GM19043 (cell line): ENCODE measurements around the gene PDS5A.
"Not testable (repeated sequence)": the region's sequence is repeated elsewhere in the genome, so short reads cannot be mapped to it uniquely, and the experiment has no call there.

Experiments
- ATAC-seq: cut with Tn5 transposase; IDR thresholded peaks from one replicate; pipeline ENCODE4 v1.9.1; 2021; ENCODE audit warnings: low read depth; ENCODE audit not compliant: unreplicated experiment

Gene PDS5A

GRCh38 chr4:39910064-39910463, 67.6 kb downstream of the PDS5A start:
- ATAC-seq, result no peak

DNA sequence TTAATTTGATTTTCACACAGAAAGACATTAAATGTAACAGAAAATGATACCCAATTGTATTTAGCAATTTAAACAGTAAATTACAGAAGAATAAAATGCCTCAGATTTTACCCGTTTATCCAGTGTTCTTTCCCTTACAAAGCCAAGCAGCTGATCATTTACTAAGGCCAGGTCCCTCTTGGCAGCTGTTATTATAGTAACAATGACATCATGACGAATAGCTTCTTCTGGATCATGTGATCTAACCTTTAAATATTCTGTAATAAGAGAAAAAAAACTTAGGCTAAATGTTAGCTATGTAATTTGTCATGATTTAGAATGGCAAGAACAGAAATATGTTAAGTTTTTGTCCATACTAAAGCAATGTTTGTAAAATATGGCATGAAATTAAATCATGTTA, 69.4 kb downstream of the PDS5A start:
- no peak for ATAC-seq

- ATAC-seq, result no peak
Observed at GRCh38 chr4:39905656-39906055, 72.1 kb downstream of the PDS5A start.

- not testable (repeated sequence) for ATAC-seq
Observed at GRCh38 chr4:39905019-39905418, 72.7 kb downstream of the PDS5A start.

DNA sequence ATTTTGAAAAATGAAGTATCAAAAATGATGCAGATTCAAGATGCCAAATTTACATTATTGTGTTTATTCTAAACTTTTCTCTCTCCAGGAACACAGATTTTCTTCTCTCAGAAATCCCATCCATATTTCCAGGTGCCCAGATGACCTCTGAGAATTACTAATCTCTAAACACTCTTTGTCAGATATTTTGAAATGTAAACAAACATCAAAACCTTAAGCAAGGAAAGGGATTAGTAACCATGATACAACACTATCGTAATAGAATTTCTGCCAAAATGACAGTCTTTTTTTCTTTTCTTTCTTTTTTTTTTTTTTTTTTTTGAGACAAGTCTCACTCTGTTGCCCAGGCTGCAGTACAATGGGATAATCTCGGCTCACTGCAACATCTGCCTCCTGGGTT, 76.7 kb downstream of the PDS5A start:
- ATAC-seq, result no peak

- ATAC-seq, result no peak
Observed at GRCh38 chr4:39899291-39899690, 78.4 kb downstream of the PDS5A start.

GRCh38 chr4:39898015-39898414, 79.7 kb downstream of the PDS5A start:
- ATAC-seq, result no peak

DNA sequence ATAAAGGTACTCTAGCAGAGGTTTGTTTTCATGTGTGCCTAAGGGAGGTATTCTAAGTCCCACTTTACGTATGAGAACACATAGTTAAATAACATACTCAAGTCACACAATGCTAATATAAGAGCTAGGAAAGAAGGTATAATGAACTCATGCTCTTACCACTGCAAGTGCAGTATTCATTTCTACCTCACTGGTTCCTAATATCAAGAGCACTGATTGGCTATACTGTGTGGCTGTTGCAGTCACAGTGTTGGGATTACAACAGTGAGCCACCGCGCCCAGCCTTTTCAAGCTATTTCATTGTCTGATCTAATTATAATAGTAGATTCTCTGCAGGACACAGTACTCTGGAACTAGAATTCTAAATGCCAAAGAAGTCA, 84.0 kb downstream of the PDS5A start:
- ATAC-seq, result no peak

- no peak for ATAC-seq
Observed at GRCh38 chr4:39892988-39893692, 84.6 kb downstream of the PDS5A start.

GRCh38 chr4:39889226-39889625, 88.5 kb downstream of the PDS5A start:
- ATAC-seq, result no peak

GRCh38 chr4:39888541-39888940, 89.2 kb downstream of the PDS5A start:
- no peak for ATAC-seq

DNA sequence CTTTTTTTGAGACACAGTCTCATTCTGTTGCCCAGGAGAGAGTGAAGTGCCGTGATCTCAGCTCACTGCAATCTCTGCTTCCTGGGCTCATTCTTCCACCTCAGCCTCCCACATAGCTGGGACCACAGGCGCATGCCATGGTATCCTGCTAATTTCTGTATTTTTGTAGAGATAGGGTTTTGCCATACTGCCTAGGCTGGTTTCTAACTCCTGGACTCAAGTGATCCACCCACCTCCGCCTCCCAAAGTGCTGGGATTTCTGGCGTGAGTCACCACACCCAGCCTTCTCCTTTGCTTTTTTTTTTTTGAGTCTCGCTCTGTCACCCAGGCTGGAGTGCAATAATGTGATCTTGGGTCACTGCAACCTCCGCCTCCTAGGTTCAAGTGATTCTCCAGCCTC, 94.1 kb downstream of the PDS5A start:
- no peak for ATAC-seq

DNA sequence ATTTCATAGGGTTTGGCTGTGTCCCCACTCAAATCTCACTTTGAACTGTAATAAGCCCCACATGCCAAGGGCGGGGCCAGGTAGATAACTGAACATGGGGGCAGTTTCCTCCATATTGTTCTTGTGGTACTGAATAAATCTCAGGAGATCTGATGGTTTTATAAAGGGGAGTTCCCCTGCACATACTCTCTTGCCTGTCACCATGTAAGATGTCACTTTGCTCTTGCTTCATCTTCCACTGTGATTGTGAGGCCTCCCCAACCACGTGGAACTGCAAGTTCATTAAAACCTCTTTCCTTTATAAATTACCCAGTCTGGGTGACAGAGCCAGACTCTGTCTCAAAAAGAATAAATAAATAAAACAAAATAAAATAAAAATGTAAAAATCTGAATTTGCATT, 95.9 kb downstream of the PDS5A start:
- no peak for ATAC-seq

GRCh38 chr4:39877971-39878370, 99.7 kb downstream of the PDS5A start:
- no peak for ATAC-seq

- no peak for ATAC-seq
Observed at GRCh38 chr4:39873823-39874222, 103.9 kb downstream of the PDS5A start.

DNA sequence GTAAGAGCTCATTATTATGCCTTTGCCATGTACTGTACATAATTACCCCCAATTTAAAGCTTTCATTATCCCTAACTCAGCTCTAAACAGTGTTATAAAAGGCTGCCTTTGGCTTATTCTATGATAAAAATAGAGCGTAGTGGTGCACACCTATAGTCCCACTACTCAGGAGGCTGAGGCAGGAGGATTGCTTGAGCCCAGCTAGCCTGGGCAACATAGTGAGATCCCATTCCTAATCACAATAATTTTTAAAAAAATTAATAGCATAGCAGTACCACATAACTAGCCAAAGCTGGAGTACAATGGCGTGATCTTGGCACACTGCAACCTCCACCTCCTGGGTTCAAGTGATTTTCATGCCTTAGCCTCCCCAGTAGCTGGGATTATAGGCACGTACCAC, 112.4 kb downstream of the PDS5A start:
- ATAC-seq, result no peak

- no peak for ATAC-seq
Observed at GRCh38 chr4:39864391-39864790, 113.3 kb downstream of the PDS5A start.

DNA sequence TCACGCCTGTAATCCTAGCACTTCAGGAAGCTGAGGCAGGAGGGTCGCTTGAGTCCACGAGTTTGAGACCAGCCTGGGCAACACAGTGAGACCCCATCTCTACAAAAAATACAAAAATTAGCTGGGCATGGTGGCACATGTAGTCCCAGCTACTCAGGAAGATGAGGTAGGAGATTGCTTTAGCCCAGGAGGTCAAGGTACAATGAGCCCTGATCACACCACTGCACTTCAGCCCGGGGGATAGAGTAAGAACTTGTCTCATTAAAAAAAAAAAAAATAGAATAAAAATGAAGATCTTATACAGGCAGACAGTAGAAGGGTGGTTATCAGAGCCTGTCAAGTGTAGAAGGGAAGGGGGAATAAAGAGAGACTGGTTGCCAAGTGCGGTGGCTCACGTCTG, 116.9 kb downstream of the PDS5A start:
- ATAC-seq, result no peak

GRCh38 chr4:39855909-39856512, 121.7 kb downstream of the PDS5A start:
- ATAC-seq, result no peak

- ATAC-seq, result no peak
Observed at GRCh38 chr4:39852636-39853035, 125.1 kb downstream of the PDS5A start.

DNA sequence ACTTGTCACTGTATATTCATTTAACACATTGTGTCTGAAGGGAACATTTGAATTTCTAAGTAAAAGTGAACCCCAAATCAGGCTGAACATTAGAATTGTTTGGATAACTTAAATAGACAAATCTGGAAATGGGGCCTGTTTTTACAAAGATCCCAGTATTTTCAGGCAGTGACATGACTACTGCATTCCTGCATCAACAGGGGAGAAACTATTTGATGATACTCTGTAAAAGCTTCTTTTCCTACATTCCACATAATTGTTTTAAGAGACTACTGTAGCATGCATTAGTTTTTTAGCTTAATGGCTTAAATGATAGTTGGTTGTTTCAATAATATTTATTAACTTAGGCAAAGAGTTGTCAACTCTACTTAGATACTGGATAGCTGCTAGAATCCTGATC, 127.0 kb downstream of the PDS5A start:
- ATAC-seq, result no peak

DNA sequence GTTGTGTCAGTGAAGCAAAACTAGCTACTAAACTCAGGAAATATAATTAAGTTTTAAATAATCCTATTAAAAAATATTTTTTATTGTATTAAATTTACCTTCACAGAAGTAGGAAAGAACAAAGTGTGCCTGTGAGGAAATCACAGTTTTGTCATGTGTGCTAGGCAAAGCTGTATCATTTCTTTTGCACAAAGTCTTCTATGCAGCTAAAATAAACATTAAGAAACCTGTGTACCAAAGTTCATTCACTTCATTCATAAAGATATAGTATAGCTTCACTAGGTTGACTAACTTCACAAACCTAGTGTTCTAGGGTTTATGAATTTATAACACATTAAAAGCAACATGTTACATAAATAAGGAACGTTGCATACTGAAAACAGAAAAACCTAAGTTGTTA, 131.0 kb downstream of the PDS5A start:
- ATAC-seq, result no peak

- no peak for ATAC-seq
Observed at GRCh38 chr4:39846120-39846519, 131.6 kb downstream of the PDS5A start.
